ENCODE data around the gene IL6R.
A peak's percentile ranks its signal among the peaks of the same experiment; 100 is the strongest.
"Not testable (repeated sequence)": the region's sequence is repeated elsewhere in the genome, so short reads cannot be mapped to it uniquely, and the experiment has no call there.

IL6R gene

GRCh38 chr1:154404984-154405746 is at the start of gene IL6R:
Gene IL6R, plus strand, starts transcription at chr1:154405343. Its CDS starts 287 bp downstream, at chr1:154405630.
- peak; percentile 63 for DNase-seq (ENCODE audit: low spot score)

GRCh38 chr1:154358519-154358918 is 46.6 kb upstream of the IL6R start:
- DNase-seq (ENCODE audit: low spot score), result no peak

GRCh38 chr1:154360288-154360687 is 44.9 kb upstream of the IL6R start:
- DNase-seq (ENCODE audit: low spot score), result no peak

- DNase-seq (ENCODE audit: low spot score), result not testable (repeated sequence)
Observed at GRCh38 chr1:154360881-154361280, 44.3 kb upstream of the IL6R start.

GRCh38 chr1:154361357-154361756 is 43.8 kb upstream of the IL6R start:
- no peak for DNase-seq (ENCODE audit: low spot score)

GRCh38 chr1:154371436-154371835 is 33.7 kb upstream of the IL6R start:
- no peak for DNase-seq (ENCODE audit: low spot score)

- not testable (repeated sequence) for DNase-seq (ENCODE audit: low spot score)
Observed at GRCh38 chr1:154373777-154374357, 31.3 kb upstream of the IL6R start.

- DNase-seq (ENCODE audit: low spot score), result no peak
Observed at GRCh38 chr1:154379301-154379700, 25.8 kb upstream of the IL6R start.

- no peak for DNase-seq (ENCODE audit: low spot score)
Observed at GRCh38 chr1:154384650-154385489, 20.3 kb upstream of the IL6R start.

- no peak for DNase-seq (ENCODE audit: low spot score)
Observed at GRCh38 chr1:154386643-154387352, 18.3 kb upstream of the IL6R start.

- DNase-seq (ENCODE audit: low spot score), result no peak
Observed at GRCh38 chr1:154391086-154391770, 13.9 kb upstream of the IL6R start.

- no peak for DNase-seq (ENCODE audit: low spot score)
Observed at GRCh38 chr1:154398141-154398540, 7.0 kb upstream of the IL6R start.

- DNase-seq (ENCODE audit: low spot score), result no peak
Observed at GRCh38 chr1:154398678-154399077, 6.5 kb upstream of the IL6R start.

GRCh38 chr1:154400381-154400801 is 4.8 kb upstream of the IL6R start:
- no peak for DNase-seq (ENCODE audit: low spot score)

GRCh38 chr1:154402409-154402921 is 2.7 kb upstream of the IL6R start:
- no peak for DNase-seq (ENCODE audit: low spot score)

GRCh38 chr1:154403261-154403943 is 1.7 kb upstream of the IL6R start:
- DNase-seq (ENCODE audit: low spot score), result no peak

- no peak for DNase-seq (ENCODE audit: low spot score)
Observed at GRCh38 chr1:154403983-154404382, 1.2 kb upstream of the IL6R start.

GRCh38 chr1:154404511-154404931 is 622 bp upstream of the IL6R start:
- DNase-seq (ENCODE audit: low spot score), result no peak

GRCh38 chr1:154405747-154406571 is 816 bp downstream of the IL6R start:
- no peak for DNase-seq (ENCODE audit: low spot score)

- DNase-seq (ENCODE audit: low spot score), result no peak
Observed at GRCh38 chr1:154406572-154406879, 1.4 kb downstream of the IL6R start.
